NCI-H187 treated with DMSO at 0.1 percent for 48 hours (cell line): Measurements from ENCODE around the gene TRIAP1.

Experiments
- DNase-seq: peaks from one replicate; lab custom pipeline; 2025; lab: John Stamatoyannopoulos, UW

The TRIAP1 gene

DNA sequence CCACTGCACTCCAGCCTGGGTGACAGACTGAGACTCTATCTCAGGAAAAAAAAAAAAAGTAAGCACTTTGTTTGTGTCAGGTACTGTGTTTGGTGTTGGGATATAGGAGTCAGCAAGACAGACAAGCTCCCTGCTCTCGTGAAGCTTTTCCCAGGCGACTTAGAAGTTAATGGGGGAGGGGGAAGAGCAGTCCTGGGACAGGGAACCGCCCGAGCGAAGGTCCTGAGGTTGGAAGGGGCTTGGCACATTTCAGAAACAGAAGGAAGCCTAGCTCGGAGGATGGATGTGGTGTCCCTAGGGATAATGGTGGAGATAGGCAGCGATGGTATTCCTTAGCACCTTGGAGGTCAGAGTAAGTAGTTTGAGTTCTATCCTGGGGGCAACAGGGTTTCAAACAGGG, 16.8 kb downstream of the TRIAP1 start:
- no peak for DNase-seq

DNA sequence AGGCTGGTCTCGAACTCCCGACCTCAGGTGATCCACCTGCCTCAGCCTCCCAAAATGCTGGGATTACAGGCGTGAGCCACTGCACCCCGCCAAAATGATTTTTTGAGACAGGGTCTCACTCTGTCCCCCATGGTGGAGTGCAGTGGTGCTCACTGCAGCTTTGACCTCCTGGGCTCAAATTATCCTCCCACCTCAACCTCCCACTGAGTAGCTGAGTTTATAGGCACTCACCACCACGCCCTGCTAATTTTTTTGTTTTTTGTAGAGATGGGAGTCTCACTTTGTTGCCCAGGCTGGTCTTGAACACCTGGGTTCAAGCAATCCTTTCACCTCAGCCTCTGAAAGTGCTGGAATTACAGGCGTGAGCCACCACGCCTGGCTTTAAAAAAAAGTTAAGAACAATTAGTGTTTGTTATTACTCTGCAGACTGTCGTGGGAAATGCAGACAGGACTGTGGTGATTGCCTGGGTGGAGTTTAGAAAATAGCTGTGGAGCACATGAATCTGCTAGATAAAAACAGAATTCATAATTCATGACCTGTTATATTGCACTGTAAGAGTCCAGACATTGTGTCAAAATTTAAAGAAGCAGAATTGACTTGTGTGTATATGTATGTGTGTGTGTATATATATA, 17.5 kb downstream of the TRIAP1 start:
- no peak for DNase-seq

DNA sequence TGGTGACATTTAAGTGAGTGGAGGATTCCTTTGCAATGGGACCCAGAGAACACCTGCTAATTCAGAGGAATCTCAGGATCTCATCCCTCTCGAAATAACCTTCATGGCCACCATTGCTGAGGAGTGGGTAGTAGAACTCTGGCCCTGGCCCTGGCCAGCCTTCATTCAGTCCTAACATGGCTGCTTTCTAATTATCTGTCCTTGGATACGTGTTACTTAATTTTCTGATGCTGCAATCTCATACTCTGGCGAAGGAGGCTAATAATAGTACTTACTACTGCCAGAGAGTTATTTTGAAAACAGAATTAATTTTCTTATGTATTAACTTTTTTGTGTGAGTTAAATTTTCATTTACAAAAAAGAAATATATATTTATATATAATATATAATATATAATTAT, 20.4 kb downstream of the TRIAP1 start:
- no peak for DNase-seq

DNA sequence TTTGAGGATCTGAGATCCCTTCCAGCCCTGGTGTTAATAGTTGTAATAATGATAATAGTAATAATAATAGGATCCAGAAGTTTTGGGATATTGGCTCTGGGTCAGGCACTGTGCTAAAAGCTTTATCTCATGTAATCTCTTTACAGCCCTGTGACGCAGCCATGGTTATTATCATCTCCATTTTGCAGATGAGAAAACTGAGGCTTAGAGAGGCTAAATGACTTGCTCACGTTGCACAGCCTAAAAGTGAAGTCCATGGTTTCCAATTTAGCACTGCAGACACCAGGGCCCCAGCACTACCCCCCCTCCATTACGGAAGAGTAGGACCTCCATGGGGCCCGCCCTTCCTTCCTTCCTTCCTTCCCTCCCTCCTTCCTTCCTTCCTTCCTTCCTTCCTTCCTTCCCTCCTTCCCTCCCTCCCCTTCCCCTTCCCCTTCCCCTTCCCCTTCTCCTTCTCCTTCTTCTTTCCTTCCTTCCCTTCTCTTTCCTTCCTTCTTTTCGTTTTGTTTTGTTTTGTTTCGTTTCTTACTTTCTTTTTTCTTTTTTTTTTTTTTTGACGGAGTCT, 23.2 kb downstream of the TRIAP1 start:
- no peak for DNase-seq

DNA sequence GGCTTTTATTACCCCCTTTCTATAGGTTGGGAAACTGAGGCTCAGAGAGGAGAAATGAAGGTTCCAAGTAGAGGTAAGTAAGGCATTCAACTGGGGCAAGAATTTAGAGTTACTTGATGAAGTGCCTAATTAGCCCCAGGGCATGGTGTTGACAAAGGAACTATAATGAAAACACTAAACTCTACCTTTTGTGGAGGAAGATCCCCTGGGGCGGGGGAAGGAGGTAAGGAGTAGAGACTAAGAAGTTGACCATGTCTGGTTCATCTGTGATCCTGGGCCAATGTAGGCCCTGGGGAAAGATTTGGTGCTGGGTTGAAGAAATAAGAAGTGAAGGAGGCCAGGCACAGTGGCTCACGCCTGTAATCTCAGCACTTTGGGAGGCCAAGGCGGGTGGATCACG, 24.5 kb downstream of the TRIAP1 start:
- DNase-seq, result no peak

DNA sequence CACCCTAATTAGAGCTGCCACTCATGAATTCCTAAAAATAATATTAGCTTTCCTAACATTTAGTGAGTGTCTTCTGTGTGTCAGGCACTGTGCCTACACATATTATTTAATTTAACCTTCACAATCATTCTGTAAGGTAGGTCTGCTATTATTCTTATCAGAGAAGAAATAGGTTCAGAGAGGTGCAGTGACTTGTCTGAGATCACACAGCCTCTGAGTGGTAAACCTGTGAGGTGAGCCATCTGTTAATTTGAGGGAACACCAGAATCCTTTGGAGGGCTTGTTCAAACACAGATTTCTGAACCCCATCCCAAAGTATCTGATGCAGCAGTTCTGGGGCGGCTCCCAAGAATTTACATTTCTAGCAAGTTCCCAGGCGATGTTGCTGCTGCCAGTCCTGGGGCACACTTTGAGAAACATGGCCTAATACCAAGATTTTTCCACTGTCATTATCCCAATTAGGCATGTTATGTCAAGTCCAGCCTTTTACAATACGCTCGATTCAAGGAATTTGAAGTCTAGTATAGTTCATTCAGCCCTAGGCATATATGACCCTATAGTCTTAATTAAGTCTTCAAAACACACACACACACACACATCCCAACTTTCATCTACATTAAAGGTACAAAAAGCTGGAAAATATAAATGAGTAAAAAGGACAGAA, 28.1 kb downstream of the TRIAP1 start:
- no peak for DNase-seq

DNA sequence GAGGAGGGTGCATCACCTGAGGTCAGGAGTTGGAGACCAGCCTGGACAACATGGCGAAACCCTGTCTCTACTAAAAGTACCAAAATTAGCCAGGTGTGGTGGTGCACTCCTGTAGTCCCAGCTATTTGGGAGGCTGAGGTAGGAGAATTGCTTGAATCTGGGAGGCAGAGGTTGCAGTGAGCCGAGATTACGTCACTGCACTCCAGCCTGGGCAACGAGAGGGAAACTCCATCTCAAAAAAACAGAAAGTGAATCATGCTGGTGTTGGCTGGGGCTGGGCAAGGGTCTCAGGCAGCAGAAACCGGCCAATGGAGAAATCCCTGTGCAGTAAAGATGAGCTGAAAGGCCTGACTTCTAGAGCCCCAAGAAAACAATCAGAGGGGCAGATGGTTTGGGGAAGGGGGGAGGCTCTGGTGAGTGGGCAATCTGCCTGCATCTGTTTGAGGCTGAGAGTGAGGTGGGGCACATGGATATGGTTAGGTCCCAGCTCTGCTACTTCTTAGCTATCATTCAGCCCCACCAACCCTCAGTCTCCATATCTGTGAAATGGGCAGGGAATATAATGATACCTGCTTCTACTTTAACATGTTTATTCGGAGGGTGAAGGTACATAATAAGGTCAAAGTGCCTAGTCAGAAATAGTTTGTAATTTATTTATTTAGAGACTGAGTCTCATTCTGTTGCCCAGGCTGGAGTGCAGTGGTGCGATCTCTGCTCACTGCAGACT, 29.5 kb downstream of the TRIAP1 start:
- no peak for DNase-seq

DNA sequence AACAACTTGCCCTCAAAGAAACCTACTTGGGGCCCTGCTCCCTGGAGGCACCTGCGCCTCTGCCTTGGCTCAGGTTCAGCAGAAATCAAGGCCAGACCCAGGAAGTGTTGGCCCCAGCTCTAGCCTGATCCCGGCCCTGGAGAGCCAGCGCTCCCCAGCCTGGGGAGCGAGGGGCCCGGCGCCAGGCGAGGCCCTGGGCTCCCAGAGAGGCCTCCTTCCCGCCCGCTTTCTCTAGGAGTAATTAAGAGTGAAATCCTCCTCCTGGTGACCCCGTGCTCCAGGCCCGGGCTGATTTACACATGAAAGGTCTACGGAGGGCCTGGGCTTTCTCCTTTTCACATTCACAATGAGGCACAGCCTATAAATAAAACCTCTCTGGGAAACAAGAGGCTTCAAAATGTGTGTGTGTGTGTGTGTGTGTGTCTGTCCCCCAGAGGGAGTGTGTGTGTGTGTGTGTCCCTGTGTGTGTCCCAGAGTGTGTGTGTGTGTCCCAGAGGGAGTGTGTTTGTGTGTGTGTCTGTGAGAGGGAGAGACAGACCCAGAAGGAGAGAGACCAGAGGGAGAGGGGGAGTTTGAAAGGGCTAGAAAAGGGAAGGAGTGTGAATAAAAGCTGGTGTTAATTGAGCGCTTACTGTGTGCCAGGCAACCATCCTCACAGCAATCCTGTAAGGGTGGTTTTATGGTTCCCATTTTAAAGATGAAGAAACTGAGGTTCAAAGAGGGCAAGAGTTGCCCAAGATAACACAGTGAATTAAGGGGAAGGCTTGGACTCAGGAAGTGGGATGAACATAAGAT, 32.1 kb downstream of the TRIAP1 start:
- DNase-seq, result no peak

DNA sequence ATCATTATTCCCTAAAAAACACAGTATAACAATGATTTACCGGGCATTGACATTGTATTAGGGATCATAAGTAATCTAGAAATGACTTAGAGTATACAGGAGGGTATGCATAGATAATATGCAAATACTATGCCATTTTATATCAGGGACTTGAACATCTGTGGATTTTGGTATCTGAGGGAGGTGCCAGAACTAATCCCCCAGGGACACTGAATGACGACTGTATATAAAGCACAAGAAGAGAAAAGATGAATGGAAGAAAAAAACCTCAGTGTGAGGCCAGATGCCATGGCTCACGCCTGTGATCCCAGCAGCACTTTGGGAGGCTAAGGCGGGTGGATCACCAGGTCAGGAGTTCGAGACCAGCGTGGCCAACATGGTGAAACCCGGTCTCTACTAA, 33.8 kb downstream of the TRIAP1 start:
- no peak for DNase-seq

DNA sequence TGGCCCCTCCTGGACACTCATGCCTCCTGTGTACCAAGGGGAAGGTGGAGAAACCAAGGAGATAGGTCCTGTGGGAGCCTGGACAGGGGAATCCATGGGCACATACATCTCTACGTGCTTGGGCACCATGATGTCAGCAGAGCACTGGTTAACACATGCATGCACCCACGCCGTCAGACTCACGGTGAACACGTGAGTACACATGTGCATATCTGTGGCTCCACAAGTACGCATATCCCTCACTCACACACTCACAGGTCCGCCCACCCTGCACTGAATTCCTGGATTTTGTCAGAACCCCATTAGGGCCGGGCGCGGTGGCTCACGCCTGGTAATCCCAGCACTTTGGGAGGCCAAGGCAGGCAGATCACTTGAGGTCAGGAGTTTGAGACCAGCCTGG, 37.4 kb downstream of the TRIAP1 start:
- DNase-seq, result no peak

DNA sequence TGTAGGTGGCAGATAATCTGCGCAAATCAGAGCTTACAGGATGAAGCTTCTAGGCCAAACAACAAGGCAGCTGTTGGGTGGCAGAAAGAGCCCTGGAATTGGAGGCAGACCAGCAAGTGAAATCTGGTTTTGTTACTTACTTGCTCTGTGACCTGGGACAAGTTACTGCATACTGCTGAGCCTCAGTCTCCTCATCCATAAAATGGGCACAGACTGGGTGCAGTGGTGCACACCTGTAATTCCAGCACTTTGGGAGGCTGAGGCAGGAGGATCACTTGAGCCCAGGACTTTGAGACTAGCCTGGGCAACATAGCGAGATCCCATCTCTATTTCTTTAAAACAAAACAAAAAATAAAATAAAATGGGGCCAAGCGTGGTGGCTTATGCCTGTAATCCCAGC, 39.6 kb downstream of the TRIAP1 start:
- no peak for DNase-seq

DNA sequence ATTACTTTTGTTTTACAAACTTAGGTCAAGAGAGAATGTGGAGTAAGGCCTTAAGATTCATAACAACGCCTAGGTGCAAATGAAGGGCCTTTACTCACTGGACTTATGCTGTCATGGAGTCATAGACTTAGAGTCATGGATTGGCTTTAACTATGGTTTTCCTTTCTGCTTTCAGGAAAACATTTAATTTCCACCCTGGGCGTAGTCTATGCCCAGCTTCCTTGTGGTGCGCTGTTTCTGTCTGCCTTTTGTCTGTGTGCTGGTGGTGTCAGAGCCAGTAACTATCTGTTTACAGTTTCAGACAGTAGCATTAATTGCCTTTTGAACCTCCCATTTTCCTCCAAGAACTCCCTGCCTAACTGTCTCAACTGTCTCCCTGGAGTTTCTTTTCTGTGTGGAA, 40.1 kb downstream of the TRIAP1 start:
- DNase-seq, result no peak

DNA sequence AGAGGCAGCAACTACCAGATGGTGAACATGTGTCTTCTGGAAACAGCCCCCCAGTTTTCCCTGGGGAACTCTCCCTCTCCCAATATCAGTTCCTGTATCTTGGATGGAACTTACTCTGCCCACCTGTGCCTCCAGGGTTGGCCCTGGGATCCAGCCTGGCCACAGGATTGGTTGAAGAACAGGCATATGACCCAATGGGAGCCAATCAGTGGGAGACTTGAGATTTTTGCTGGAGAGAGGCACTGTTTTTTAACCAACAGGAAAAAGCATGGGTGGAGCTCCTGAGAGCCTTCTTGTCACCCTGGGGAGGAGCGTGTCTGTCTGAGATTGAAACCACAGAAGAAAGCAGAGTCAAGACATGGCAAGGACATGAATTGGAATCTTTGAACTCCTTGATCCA, 41.9 kb downstream of the TRIAP1 start:
- DNase-seq, result no peak

DNA sequence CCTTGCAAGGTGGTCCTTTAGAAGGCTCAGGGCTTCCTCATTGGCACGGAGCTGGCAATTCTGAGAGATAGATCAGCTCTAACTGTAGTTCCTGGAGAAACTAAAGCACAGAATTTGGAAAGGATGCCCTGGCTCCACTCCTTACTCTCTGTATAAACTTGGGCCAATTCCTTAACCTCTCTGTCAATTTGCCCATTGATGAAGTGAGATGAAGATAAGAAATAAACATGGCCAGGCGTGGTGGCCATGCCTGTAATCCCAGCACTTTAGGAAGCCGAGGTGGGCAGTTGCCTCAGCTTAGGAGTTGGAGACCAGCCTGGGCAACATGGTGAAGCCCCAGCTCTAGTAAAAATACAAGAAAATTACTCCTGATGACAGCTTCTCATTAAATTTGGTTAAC, 42.3 kb downstream of the TRIAP1 start:
- DNase-seq, result no peak

DNA sequence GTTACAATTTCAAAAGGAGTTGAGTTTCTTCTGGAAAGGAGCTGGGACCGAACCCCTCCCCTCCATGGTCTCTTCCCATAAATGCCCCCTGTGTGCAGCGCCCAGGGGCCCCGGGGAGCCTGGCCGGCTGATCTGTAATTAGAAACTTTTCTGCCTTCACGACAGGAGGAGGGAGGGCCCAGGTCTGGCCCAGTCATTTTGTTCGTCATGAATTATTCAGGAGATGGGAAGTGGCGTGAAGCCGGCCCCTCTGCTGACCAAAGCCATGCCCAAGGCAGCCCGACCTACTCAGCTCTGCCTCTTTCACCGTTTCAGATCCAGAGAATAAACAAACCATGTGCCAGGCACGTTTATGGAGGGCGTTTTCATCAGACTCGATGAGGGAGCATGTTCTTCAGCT, 44.0 kb downstream of the TRIAP1 start:
- DNase-seq, result no peak

DNA sequence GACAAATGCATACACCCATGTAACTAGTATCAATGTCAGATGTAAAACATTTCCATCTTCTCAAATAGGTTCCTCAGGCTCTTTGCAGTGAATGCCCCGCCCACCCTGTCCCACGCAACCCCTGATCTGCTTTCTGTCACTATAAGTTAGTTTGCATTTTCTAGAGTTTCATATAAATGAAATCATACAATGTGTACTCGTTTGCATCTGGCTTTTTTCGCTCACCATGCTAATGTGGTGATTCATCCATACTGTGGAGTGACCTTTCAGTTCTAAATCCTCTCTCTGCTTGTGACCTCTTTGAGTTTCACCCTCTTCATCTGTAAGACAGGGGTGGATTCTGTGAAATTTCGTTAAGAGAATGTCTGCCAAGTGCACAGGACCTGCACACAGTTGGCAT, 46.7 kb downstream of the TRIAP1 start:
- no peak for DNase-seq

DNA sequence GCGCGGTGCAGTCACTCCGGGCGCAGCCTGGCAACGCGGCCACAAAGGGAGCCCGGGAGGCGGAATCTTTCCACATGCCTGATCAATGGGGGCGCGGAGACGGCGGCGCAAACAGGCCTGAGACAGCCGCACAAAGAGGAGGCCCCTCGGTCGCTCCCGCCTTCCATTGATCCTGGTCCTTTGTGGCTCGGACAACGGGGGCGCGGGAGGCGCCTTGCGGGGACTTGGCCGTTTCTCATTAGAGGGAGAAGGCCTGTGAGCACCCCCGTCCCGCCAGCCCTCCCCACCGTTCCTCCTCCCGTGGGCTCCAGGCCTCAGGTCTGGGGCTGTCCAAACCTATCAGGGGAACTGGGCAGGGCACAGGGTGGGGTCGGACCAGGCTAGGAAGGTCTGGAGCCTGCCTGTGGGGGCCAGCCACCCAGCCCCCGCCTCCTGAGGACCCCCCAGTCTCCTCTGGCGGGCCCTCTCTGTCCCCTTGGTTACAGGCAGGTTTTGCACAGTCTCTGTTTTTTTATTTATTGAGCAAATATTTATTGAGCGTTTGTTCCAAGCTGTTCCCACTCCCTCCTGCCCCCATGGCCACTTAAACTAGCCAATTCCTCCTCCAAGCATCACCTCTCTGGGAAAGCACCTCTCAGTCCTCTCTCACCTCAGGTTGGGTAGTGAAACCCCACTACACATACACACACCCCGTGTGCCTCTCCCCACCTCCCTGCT, 48.2 kb downstream of the TRIAP1 start:
- no peak for DNase-seq

DNA sequence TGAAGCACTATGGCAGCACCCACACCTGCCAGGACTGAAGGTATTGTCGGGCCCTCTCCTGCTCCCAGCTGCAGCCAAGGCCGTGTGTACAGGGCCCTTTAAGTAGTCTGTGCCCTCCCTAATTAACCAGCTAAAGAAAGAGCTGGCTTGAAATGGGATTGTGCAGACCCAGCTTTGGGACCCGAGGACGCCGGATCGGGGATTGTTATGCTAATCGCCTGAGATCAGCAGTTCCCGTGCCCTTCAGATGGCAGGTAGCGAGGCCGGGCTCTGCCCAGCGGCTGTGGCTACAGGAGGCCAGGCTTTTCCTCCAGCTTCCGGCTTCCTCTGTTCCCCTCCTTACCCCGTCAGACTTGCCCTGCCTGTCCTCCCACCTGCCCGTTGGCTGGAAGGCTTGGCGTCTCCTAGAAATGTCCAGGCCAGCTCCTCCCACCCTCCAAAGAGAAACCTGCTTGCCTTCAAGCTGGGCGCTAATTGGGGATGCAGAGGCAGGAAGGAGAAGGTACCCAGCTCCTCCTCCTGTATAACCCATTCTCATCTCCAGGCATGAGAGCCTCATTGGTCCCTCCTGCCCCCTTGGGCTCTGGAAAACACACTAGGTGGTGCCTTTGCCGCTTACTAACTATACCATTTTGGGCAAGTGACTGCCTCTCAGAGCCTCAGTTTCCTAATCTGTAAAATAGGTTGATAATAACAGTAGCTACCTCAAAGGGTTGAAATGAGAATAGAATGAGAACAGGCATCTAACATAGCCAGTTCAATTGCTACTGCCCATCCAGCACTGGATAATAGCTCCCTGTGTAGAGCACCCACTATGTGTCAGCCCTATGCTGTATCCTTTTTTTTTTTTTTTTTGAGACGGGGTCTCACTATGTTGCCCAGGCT, 51.5 kb downstream of the TRIAP1 start:
- DNase-seq, result no peak
